GM21786 (cell line): ENCODE measurements around the gene MAPKAPK2.
A peak's percentile ranks its signal among the peaks of the same experiment; 100 is the strongest.
"Not testable (repeated sequence)": the region's sequence is repeated elsewhere in the genome, so short reads cannot be mapped to it uniquely, and the experiment has no call there.

ENCODE experiments used
- ATAC-seq: cut with Tn5 transposase; IDR thresholded peaks from one replicate; pipeline ENCODE4 v1.9.1; 2021; ENCODE audit not compliant: unreplicated experiment

The MAPKAPK2 gene

GRCh38 chr1:206739411-206740076, 54.8 kb downstream of the MAPKAPK2 start:
- peak; percentile 76 for ATAC-seq

DNA sequence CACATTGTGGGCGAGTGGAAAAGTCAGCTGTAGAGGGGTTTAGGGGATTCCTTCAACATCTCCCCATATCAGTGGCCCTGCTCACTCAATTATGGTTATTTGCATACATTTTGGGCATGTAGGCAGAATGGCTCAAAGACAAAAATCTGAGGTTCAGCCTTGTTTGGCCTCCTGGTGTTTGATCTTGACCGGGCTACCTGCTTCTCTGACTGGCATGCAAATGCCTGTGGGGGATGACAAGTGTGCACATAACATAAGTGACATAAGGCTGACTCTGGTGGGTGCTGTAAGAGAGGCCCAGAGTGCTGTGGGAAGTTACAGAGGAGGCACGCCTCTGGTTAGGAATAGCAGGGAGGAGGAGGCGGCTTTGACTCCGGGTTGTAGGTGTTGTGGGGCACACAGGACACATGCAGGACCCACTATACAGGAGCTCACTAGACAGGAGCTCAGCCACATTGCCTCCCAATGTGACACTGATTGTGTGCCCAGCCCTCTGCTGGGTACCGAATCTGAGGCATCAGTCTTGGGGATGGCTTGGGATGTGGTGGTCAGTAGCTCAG, 56.5 kb downstream of the MAPKAPK2 start:
- no peak for ATAC-seq

DNA sequence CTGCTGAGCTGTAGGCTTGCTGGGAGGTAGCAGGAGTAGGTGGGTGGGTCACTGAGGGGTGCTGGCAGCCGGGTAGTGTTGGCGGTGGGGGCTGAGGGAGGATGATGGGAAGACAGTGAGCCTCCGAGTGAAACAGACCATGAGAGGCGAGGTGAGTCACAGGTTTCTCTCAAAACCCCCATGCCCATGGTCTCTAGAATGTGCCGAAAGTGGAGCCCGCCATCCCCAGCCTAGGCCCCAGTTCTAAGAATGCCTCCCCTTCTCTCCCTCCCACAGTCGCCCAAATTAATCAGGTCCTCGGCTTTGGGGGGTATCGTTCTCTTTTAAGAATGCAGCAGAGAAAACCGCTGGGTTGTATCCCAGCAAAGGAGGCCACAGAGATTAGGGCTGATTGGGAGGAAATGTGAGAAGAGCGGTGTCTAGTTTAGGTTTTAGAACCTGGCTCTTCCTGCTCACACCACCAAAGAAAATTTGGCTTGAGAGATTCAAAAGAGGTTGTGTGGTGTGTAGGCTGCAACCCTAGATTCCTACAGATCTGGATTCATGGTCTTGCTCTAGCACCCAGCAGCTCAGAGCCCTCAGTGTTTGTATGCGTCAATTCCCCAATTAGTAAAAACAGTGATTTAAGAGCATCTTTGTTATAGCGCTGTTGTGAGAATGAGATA, 58.1 kb downstream of the MAPKAPK2 start:
- ATAC-seq = no peak

DNA sequence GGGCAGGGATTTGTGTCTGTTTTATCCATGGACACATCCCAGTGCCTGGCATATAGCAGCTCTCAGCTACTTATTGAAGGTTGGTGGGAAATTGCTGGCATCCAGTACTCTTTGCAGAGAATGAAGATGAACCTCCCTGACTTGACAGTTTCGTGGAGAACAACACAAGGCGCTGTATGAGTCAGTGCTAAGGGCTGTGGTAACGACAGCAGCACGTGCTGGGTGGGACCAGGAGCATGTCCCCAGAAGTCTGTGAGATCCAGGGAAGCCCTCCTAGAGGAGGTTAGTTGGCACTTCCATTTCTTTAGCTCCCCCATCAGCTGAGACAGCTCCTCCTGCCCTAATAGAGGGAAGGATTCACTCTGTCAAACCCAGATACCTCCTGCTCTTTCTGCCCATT, 60.0 kb downstream of the MAPKAPK2 start:
- no peak for ATAC-seq

- no peak for ATAC-seq
Measured at GRCh38 chr1:206745301-206745700, 60.6 kb downstream of the MAPKAPK2 start.

DNA sequence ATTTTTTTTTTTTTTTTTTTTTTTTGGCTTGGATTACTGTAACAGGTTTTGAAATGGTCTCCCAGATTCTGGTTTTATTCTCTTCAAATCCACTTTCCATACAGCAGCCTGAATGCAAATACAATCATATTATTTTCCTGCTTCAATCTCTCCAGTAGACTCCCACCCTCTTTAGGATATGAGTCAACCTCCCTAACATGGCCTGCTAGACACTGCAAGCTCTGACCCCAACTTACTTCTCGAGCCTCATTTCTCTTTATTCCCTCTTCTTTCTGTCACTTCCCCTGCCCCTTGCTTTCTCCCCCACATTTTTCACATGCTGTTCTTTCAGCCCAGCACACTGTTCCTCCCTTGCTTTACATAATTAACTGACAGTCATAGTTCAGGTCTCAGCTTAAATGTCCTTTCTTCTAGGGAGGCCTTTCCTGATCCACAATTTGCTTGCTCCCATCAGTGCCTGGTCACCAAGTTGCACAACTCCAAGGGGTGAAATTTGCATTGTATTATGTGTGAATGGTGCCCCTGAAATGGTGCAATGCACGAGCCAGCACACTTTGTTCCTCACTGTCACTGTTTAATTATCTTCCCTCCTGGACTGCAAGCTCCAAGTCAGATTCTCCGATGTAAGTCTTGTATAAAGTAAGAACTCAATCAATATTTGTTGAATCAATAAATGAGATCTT, 63.8 kb downstream of the MAPKAPK2 start:
- no peak for ATAC-seq

DNA sequence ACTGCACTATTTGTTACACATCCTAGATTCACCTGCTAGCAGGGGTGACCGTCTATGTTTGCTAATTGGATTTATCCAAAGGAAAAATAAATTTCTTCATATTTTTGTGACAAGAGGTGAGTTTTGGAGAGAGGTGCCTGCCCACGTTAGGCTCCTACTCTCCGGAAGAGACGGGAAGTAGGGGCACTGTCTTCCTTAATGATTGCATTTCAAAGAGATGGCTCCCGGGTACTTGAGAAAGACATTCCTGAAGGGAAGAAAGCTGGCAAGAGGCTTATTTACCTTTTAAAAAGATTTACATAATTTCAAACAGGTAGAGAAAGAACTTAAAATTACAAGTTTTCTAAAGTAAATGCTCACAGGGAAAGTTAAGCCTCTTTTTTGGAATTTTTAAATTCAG, 67.2 kb downstream of the MAPKAPK2 start:
- ATAC-seq = no peak

DNA sequence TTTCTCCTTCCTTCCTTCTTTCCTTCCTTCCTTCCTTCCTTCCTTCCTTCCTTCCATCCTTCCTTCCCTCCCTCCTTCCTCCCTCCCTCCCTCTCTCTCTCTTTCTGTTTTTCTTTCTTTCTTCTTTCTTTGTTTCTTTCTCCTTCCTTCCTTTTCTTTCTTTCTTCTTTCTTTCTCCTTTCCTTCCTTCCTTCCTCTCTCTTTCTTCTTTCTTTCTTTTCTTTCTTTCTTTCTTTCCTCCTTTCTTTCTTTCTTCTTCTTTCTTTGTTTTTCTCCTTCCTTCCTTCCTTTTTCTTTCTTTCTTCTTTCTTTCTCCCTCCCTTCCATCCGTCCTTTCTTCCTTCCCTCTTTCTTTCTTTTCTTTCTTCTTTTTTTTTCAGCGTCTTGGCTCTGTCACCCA, 67.8 kb downstream of the MAPKAPK2 start:
- no peak for ATAC-seq

GRCh38 chr1:206753141-206753540, 68.4 kb downstream of the MAPKAPK2 start:
- ATAC-seq = no peak

GRCh38 chr1:206754011-206754410, 69.3 kb downstream of the MAPKAPK2 start:
- ATAC-seq = no peak

DNA sequence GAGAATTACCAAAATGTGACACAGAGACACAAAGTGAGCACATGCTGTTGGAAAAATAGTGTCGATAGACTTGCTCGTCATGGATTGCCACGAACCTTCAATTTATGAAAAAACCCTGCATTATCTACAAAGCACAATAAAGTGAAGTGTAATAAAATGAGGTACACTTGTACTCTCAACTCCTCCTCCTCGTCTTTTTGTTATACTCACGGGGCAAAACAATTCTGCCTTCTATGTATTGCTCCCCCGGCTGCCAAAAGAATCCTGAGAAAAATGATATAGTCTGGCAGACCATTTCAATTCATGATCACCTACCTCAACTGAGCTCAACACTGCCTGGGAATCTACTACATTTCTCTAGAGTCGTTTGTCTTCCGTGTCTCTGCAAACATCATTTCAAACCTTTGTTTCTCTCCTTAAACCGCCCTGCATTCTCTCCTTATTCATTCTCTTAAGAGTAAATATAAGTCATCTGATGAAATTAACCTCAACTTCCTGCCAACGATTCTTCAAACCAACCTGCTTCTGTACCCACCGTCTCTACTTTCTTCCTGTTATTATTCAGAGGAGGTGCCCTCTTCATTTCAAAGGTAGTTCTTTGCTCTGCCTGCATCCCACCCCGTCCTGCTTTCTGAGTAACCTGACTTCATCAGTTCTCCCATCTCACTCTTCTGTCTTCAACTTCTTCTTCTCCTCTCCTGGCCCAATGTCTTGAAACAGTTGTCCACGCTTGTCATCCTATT, 73.0 kb downstream of the MAPKAPK2 start:
- no peak for ATAC-seq

DNA sequence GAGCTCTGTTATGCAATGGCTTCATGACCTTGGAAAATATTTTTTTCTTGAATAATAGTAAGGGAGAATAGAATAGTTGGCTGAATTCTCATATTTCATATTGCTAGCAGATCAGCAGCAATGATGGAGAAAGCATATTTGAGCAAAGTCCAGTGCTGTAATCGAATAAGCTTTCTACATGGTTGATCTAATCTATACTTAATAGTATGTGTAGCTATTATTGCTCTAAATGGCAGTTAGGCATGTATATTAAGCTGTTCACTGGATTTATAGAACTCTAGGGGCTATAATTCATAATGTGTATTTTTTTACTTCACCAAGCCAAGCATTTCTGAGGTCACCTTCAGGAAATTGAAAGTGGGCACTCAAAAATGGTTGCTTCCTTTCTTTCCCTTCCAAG, 75.9 kb downstream of the MAPKAPK2 start:
- ATAC-seq = no peak

GRCh38 chr1:206761159-206761768, 76.6 kb downstream of the MAPKAPK2 start:
- ATAC-seq = no peak

DNA sequence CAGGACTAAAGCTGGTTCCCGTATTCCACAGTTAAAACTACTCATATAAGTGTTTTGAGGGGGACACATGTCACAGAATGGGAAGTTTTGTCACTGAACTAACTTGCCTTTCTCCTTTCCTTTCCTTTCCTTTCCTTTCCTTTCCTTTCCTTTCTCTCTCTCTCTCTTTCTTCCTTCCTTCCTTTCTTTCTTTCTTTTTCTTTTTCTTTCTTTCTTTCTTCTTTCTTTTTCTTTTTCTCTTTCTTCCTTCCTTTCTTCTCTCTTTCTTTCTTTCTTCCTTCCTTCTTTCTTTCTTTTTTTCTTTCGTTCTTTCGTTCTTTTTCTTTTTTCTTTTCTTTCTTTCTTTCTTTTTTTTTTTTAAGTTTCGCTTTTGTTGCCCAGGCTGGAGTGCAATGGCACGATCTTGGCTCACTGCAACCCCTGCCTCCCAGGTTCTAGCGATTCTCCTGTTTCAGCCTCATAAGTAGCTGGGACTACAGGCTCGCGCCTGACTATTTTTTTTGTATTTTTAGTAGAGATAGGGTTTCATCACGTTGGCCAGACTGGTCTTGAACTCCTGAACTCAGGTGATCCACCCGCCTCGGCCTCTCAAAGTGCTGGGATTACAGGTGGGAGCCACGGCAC, 78.1 kb downstream of the MAPKAPK2 start:
- ATAC-seq = not testable (repeated sequence)

DNA sequence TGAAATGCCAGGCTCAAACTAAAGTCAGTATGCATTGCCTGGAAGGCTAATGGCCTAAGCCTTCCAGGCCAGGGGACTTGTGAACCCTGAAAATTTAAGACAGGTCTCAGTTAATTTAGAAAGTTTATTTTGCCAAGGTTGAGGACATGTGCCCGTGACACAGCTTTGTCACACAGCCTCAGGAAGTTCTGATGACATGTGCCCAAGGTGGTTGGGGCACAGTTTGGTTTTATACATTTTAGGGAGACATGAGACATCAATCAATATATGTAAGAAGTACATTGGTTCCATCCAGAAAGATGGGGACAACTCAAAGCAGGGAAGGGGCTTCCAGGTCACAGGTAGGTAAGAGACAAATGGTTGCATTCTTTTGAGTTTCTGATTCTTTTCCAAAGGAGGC, 81.1 kb downstream of the MAPKAPK2 start:
- ATAC-seq = not testable (repeated sequence)

GRCh38 chr1:206766251-206766856, 81.6 kb downstream of the MAPKAPK2 start:
- ATAC-seq = peak; percentile 50

GRCh38 chr1:206768472-206769303, 84.0 kb downstream of the MAPKAPK2 start:
- peak; percentile 5 for ATAC-seq

GRCh38 chr1:206769304-206769731, 84.6 kb downstream of the MAPKAPK2 start:
- ATAC-seq = peak; percentile 64
